OCI-LY1 (cell line): ENCODE results near the gene NAXD.

Source experiments
- H2AFZ ChIP-seq: fragments of 200-600 bp; sonication (generic), shearing (Covaris generic); 2 replicates; pipeline ENCODE4 v1.6.0; 2014; ENCODE audit warnings: antibody characterized with exemption, mild to moderate bottlenecking, low read length
- H3F3A ChIP-seq: fragments of 200-600 bp; sonication (generic), shearing (Covaris generic); 2 replicates; pipeline ENCODE4 v1.6.0; 2014; ENCODE audit warnings: mild to moderate bottlenecking, antibody characterized with exemption, low read length, moderate library complexity; ENCODE audit not compliant: insufficient read depth
- H3K27ac ChIP-seq: fragments of 200-600 bp; sonication (generic); 2 replicates; pipeline ENCODE4 v1.5.1; 2014; ENCODE audit warnings: low read length, mixed run types, mild to moderate bottlenecking, low read depth; ENCODE audit not compliant: poor library complexity, severe bottlenecking
- H3K27me3 ChIP-seq: fragments of 200-600 bp; sonication (generic); 2 replicates; pipeline ENCODE4 v1.6.0; 2014; ENCODE audit warnings: antibody characterized with exemption, mild to moderate bottlenecking, low read length, moderate library complexity; ENCODE audit not compliant: insufficient read depth
- H3K36me3 ChIP-seq: fragments of 200-600 bp; sonication (generic); 2 replicates; pipeline ENCODE4 v1.6.1; 2014; ENCODE audit warnings: mild to moderate bottlenecking, antibody characterized with exemption, low read length, moderate library complexity, mixed read lengths; ENCODE audit not compliant: insufficient read depth
- H3K4me1 ChIP-seq: fragments of 200-600 bp; sonication (generic); 2 replicates; pipeline ENCODE4 v1.5.1; 2014; ENCODE audit warnings: mild to moderate bottlenecking, low read length, moderate library complexity; ENCODE audit not compliant: insufficient read depth, severe bottlenecking
- H3K4me2 ChIP-seq: fragments of 200-600 bp; sonication (generic), shearing (Covaris generic); 2 replicates; pipeline ENCODE4 v1.6.1; 2014; ENCODE audit warnings: low read length
- H3K4me3 ChIP-seq: fragments of 200-600 bp; sonication (generic); 2 replicates; pipeline ENCODE4 v1.5.1; 2014; ENCODE audit warnings: low read length, low read depth, mild to moderate bottlenecking, mixed read lengths; ENCODE audit not compliant: poor library complexity, severe bottlenecking
- H3K79me2 ChIP-seq: fragments of 200-600 bp; shearing (Covaris generic); 2 replicates; pipeline ENCODE4 v1.6.1; 2016; ENCODE audit warnings: mixed run types, low read length, mixed read lengths; ENCODE audit not compliant: insufficient read depth
- H3K9ac ChIP-seq: fragments of 200-600 bp; sonication (generic), shearing (Covaris generic); 2 replicates; pipeline ENCODE4 v1.6.1; 2014; ENCODE audit warnings: mild to moderate bottlenecking, low read length, mixed read lengths
- H3K9me2 ChIP-seq: fragments of 200-600 bp; sonication (generic), shearing (Covaris generic); 2 replicates; pipeline ENCODE4 v1.6.1; 2014; ENCODE audit warnings: low read depth, mild to moderate bottlenecking, low read length, mixed read lengths
- H3K9me3 ChIP-seq: fragments of 200-600 bp; shearing (Covaris generic); 2 replicates; pipeline ENCODE4 v1.6.1; 2014; ENCODE audit warnings: low read length, mixed read lengths
- H4K20me1 ChIP-seq: fragments of 200-600 bp; sonication (generic), shearing (Covaris generic); 2 replicates; pipeline ENCODE4 v1.6.0; 2016; ENCODE audit warnings: mild to moderate bottlenecking, low read length; ENCODE audit not compliant: insufficient read depth
- CTCF ChIP-seq: fragments of 200-600 bp; sonication (generic), shearing (Covaris generic); IDR thresholded peaks from 2 replicates; pipeline ENCODE4 v1.5.1; 2017; ENCODE audit warnings: mild to moderate bottlenecking, antibody characterized with exemption, low read length, moderate library complexity, mixed read lengths
- EZH2 ChIP-seq: fragments of 200-600 bp; sonication (generic), shearing (Covaris generic); IDR thresholded peaks from 2 replicates; pipeline ENCODE4 v1.8.0; 2017; ENCODE audit warnings: borderline replicate concordance, mixed run types, mild to moderate bottlenecking, antibody characterized with exemption, low read length, moderate library complexity, mixed read lengths

NAXD gene

GRCh38 chr13:110636053-110636475 lies 20.7 kb downstream of the NAXD start:
- H3K36me3 ChIP-seq: peaks cover 71% of the 10 kb centered on the region
- H2AFZ ChIP-seq: no peak overlapping the region
- no peak overlapping the region for H3K4me2 ChIP-seq
- TF ChIP-seq CTCF (no peak), EZH2 (no peak)
- no peak overlapping the region for H3K9ac ChIP-seq
- peak overlapping the region; percentile 78 for H3K27ac ChIP-seq
- no peaks in the 10 kb centered on the region for H4K20me1 ChIP-seq
- H3F3A ChIP-seq: 0 out of 2 replicates have a peak, but pooled peaks cover 2% of the 10 kb centered on the region
- no peaks in the 10 kb centered on the region for H3K9me3 ChIP-seq
- peaks cover 34% of the 10 kb centered on the region for H3K4me1 ChIP-seq
- H3K79me2 ChIP-seq: no peaks in the 10 kb centered on the region
- H3K9me2 ChIP-seq: no peaks in the 10 kb centered on the region
- H3K27me3 ChIP-seq: no peaks in the 10 kb centered on the region
- no peak overlapping the region for H3K4me3 ChIP-seq

- H3K36me3 ChIP-seq: peaks cover 73% of the 10 kb centered on the region
Observed at GRCh38 chr13:110636701-110637201, 21.4 kb downstream of the NAXD start.

GRCh38 chr13:110637275-110637674 lies 21.9 kb downstream of the NAXD start:
- Histone ChIP-seq H3K79me2 (no peaks in the 10 kb centered on the region), H3K4me3 (no peak overlapping the region), H3K9ac (peak overlapping the region; percentile 9; the same call in 1 of the 2 replicates), H3K4me2 (peak overlapping the region; percentile 51; the same call in 1 of the 2 replicates), H2AFZ (no peak overlapping the region), H4K20me1 (no peaks in the 10 kb centered on the region), H3K9me3 (no peaks in the 10 kb centered on the region), H3K9me2 (no peaks in the 10 kb centered on the region), H3F3A (0 out of 2 replicates have a peak, but pooled peaks cover 2% of the 10 kb centered on the region), H3K4me1 (peaks cover 46% of the 10 kb centered on the region), H3K36me3 (peaks cover 78% of the 10 kb centered on the region), H3K27me3 (no peaks in the 10 kb centered on the region), H3K27ac (peak overlapping the region; percentile 78)
- no peak for TF ChIP-seq CTCF
- no peak for TF ChIP-seq EZH2

More at GRCh38 chr13:110636701-110637201, 21.4 kb downstream of the NAXD start:
- Histone ChIP-seq H3K79me2 (no peaks in the 10 kb centered on the region), H3K4me3 (peak overlapping the region; percentile 15), H3K9ac (peak overlapping the region; percentile 9; the same call in 1 of the 2 replicates), H2AFZ (no peak overlapping the region), H3K27ac (peak overlapping the region; percentile 78), H3K27me3 (no peaks in the 10 kb centered on the region), H3K4me1 (peaks cover 41% of the 10 kb centered on the region), H4K20me1 (no peaks in the 10 kb centered on the region), H3K4me2 (peak overlapping the region; percentile 51; the same call in 1 of the 2 replicates), H3F3A (0 out of 2 replicates have a peak, but pooled peaks cover 2% of the 10 kb centered on the region), H3K9me3 (no peaks in the 10 kb centered on the region), H3K9me2 (no peaks in the 10 kb centered on the region)
- no peak for TF ChIP-seq EZH2
- TF ChIP-seq CTCF: peak; percentile 7; the same call in 1 of the 2 replicates
